ENCODE results near the gene FRMPD4. TPM values are rescaled to one million over a fixed set of nuclear protein-coding genes. Genes with fewer than 3 reads are reported as not detected.

The FRMPD4 gene
- total RNA-seq, 1 experiment from 2014 or later = not detected

DNA sequence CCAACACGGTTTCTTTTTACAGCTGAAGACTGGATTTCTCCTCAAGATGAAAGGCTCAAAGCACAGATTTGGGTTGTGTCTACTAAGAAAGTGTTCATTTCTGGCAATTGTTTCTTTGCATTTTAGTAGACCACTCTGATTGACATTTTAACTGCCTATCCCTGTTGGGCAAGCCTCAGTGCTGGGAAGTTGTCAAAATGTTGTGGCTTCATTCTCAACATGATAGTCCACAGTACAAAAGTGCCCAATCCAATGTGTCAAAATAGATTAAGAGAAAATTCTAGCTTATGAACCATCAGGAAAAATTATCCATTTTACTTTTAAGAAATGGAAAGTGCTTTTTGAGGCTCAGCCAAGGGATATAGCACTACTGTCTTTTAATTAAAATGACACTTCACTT, 329.0 kb downstream of the FRMPD4 start:
- H3K27me3 ChIP-seq (ENCODE audit: low read length) = no peaks in the 10 kb centered on the region

DNA sequence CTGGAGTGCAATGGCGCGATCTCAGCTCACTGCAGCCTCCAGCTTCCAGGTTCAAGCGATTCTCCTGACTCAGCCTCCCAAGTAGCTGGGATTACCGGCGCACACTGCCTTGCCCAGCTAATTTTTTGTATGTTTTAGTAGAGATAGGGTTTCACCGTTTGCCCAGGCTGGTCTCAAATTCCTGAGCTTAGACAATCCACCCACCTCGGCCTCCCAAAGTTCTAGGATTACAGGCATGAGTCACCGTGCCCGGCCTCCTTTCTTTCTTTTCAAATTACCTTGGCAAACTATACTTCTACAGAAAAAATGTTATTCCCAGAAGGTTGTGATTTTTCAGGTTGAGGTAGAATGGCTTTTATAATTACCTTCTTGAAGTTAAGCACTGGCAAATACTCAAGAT, 331.0 kb downstream of the FRMPD4 start:
- Histone ChIP-seq H3K9ac (ENCODE audit: low read length) (no peak overlapping the region), H3K27me3 (ENCODE audit: low read length) (no peaks in the 10 kb centered on the region), H3K79me2 (ENCODE audit: low read length) (no peaks in the 10 kb centered on the region), H3K9me2 (replicated peaks; ENCODE audit: insufficient read depth, low read length) (no peaks in the 10 kb centered on the region), H4K20me1 (ENCODE audit: insufficient read depth, low read depth, low read length) (no peaks in the 10 kb centered on the region), H2AFZ (ENCODE audit: low read length) (no peak overlapping the region), H3K9me3 (ENCODE audit: low read length) (no peaks in the 10 kb centered on the region), H3K36me3 (ENCODE audit: insufficient read depth, low read length) (no peaks in the 10 kb centered on the region), H3K4me1 (ENCODE audit: low read length) (no peaks in the 10 kb centered on the region), H3K4me3 (ENCODE audit: low read length) (no peak overlapping the region), H3K27ac (ENCODE audit: low read length) (no peak overlapping the region), H3K4me2 (ENCODE audit: low read depth, low read length, poor library complexity, severe bottlenecking) (no peak overlapping the region)
- no peak for DNase-seq

More for the DNA sequence above, 329.0 kb downstream of the FRMPD4 start:
- Histone ChIP-seq H3K4me3 (ENCODE audit: low read length) (no peak overlapping the region), H4K20me1 (ENCODE audit: insufficient read depth, low read depth, low read length) (no peaks in the 10 kb centered on the region), H3K4me2 (ENCODE audit: low read depth, low read length, poor library complexity, severe bottlenecking) (no peak overlapping the region), H3K27ac (ENCODE audit: low read length) (no peak overlapping the region), H3K79me2 (ENCODE audit: low read length) (no peaks in the 10 kb centered on the region), H3K9me2 (replicated peaks; ENCODE audit: insufficient read depth, low read length) (no peaks in the 10 kb centered on the region), H3K36me3 (ENCODE audit: insufficient read depth, low read length) (no peaks in the 10 kb centered on the region), H3K9ac (ENCODE audit: low read length) (no peak overlapping the region), H3K4me1 (ENCODE audit: low read length) (no peaks in the 10 kb centered on the region), H3K9me3 (ENCODE audit: low read length) (no peaks in the 10 kb centered on the region), H2AFZ (ENCODE audit: low read length) (no peak overlapping the region)
- no peak for DNase-seq

DNA sequence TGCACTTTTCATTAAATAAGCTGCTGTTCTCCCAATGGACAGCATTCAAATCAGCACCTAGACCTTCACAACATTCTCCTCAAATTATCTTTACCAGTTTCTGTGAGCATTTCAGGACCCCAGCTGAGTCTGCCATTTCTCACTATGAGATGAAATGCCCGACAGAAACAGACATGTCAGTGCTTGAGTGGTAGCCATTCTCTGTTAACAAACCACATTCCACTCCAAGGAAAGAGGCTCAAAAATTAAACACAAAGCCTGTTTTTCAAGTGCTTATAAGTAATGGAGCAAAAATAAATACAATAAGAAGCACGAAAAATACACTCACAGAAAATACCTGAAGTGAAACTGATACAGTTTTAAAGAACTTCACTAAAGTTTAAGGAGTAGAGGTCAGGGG, 332.8 kb downstream of the FRMPD4 start:
- no peaks in the 10 kb centered on the region for H3K4me1 ChIP-seq (ENCODE audit: low read length)
- H3K27me3 ChIP-seq (ENCODE audit: low read length) = no peaks in the 10 kb centered on the region
- no peak overlapping the region for H2AFZ ChIP-seq (ENCODE audit: low read length)
- H3K4me2 ChIP-seq (ENCODE audit: low read depth, low read length, poor library complexity, severe bottlenecking) = no peak overlapping the region
- H3K9me2 ChIP-seq (replicated peaks; ENCODE audit: insufficient read depth, low read length) = no peaks in the 10 kb centered on the region
- H4K20me1 ChIP-seq (ENCODE audit: insufficient read depth, low read depth, low read length) = no peaks in the 10 kb centered on the region
- no peak overlapping the region for H3K9ac ChIP-seq (ENCODE audit: low read length)
- H3K27ac ChIP-seq (ENCODE audit: low read length) = no peak overlapping the region
- H3K36me3 ChIP-seq (ENCODE audit: insufficient read depth, low read length) = no peaks in the 10 kb centered on the region
- no peak overlapping the region for H3K4me3 ChIP-seq (ENCODE audit: low read length)
- H3K79me2 ChIP-seq (ENCODE audit: low read length) = no peaks in the 10 kb centered on the region
- no peak for DNase-seq
- H3K9me3 ChIP-seq (ENCODE audit: low read length) = no peaks in the 10 kb centered on the region

DNA sequence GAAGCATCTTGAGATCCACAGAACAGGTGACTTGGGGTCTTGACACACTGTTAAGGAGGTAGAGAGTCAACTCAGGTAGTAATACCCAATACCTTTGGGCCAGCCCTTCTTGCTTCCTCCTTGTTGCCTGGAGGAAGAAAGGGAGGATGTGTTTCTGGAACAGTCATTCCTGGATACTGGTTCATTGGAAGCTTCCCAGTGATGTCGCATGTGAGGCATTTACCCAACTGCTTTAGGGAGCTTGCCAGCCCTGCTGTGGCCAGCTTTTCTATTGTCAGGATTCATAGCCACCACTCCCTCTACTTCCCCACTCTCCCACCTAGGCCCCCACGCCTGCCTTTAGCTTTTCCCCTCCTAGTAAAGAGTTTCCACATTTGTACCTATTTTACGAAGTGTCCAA, 342.7 kb downstream of the FRMPD4 start:
- H3K36me3 ChIP-seq (ENCODE audit: insufficient read depth, low read length) = no peaks in the 10 kb centered on the region
- no peak overlapping the region for H3K27ac ChIP-seq (ENCODE audit: low read length)

DNA sequence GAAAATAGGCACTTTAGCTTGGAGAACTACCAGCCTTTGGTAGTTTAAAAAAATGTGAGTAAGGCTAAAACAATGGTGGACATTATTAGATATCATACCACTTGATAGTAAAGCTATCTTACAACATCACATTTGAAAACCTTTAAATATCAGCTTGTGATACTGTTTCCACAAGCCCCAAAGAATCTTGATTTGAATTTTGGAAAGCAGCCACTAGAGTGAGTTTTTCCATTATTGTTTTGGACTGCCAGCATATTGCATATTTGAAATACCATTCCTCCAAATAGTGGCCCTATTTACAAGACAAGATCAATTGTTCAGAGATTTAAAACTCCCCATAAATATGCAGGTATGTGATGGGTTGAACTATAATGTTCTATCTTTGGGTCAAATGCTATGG, 349.9 kb downstream of the FRMPD4 start:
- no peak for DNase-seq
- H3K27ac ChIP-seq (ENCODE audit: low read length) = no peak overlapping the region
- no peak overlapping the region for H3K4me2 ChIP-seq (ENCODE audit: low read depth, low read length, poor library complexity, severe bottlenecking)
- no peak overlapping the region for H2AFZ ChIP-seq (ENCODE audit: low read length)
- H3K79me2 ChIP-seq (ENCODE audit: low read length) = no peaks in the 10 kb centered on the region
- H3K9me2 ChIP-seq (replicated peaks; ENCODE audit: insufficient read depth, low read length) = no peaks in the 10 kb centered on the region
- no peaks in the 10 kb centered on the region for H3K27me3 ChIP-seq (ENCODE audit: low read length)
- H3K36me3 ChIP-seq (ENCODE audit: insufficient read depth, low read length) = no peaks in the 10 kb centered on the region
- H3K4me1 ChIP-seq (ENCODE audit: low read length) = no peaks in the 10 kb centered on the region
- H3K9ac ChIP-seq (ENCODE audit: low read length) = no peak overlapping the region
- H4K20me1 ChIP-seq (ENCODE audit: insufficient read depth, low read depth, low read length) = no peaks in the 10 kb centered on the region
- no peak overlapping the region for H3K4me3 ChIP-seq (ENCODE audit: low read length)
- no peaks in the 10 kb centered on the region for H3K9me3 ChIP-seq (ENCODE audit: low read length)

More for the DNA sequence above, 342.7 kb downstream of the FRMPD4 start:
- DNase-seq = no peak
- Histone ChIP-seq H3K9me3 (ENCODE audit: low read length) (no peaks in the 10 kb centered on the region), H2AFZ (ENCODE audit: low read length) (no peak overlapping the region), H3K4me2 (ENCODE audit: low read depth, low read length, poor library complexity, severe bottlenecking) (no peak overlapping the region), H3K79me2 (ENCODE audit: low read length) (no peaks in the 10 kb centered on the region), H3K9me2 (replicated peaks; ENCODE audit: insufficient read depth, low read length) (no peaks in the 10 kb centered on the region), H4K20me1 (ENCODE audit: insufficient read depth, low read depth, low read length) (no peaks in the 10 kb centered on the region), H3K27me3 (ENCODE audit: low read length) (no peaks in the 10 kb centered on the region), H3K4me1 (ENCODE audit: low read length) (no peaks in the 10 kb centered on the region), H3K9ac (ENCODE audit: low read length) (no peak overlapping the region), H3K4me3 (ENCODE audit: low read length) (no peak overlapping the region)

DNA sequence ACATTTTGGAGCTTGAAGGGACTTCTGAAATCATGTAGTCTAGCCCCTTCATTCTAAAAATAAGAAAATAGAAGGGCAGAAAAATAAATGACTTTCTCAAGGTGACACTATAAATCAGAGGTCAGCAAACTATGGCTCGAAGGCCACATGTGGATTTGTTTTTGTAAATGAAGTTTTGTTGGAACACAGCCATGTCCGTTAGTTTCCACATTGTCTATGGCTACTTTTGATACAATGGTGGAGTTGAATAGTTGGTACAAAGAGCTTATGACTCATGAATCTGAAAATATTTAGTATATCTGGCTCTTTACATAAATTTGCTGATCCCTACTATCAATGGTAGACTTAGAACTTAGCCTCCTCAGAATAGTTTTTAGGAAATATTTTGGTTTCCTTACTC, 350.5 kb downstream of the FRMPD4 start:
- H3K79me2 ChIP-seq (ENCODE audit: low read length) = no peaks in the 10 kb centered on the region
- no peak overlapping the region for H3K4me2 ChIP-seq (ENCODE audit: low read depth, low read length, poor library complexity, severe bottlenecking)
- DNase-seq = no peak
- H3K4me1 ChIP-seq (ENCODE audit: low read length) = no peaks in the 10 kb centered on the region
- no peak overlapping the region for H3K9ac ChIP-seq (ENCODE audit: low read length)
- no peaks in the 10 kb centered on the region for H3K9me2 ChIP-seq (replicated peaks; ENCODE audit: insufficient read depth, low read length)
- H4K20me1 ChIP-seq (ENCODE audit: insufficient read depth, low read depth, low read length) = no peaks in the 10 kb centered on the region
- no peak overlapping the region for H3K27ac ChIP-seq (ENCODE audit: low read length)
- H2AFZ ChIP-seq (ENCODE audit: low read length) = no peak overlapping the region
- H3K27me3 ChIP-seq (ENCODE audit: low read length) = no peaks in the 10 kb centered on the region
- H3K36me3 ChIP-seq (ENCODE audit: insufficient read depth, low read length) = no peaks in the 10 kb centered on the region
- H3K4me3 ChIP-seq (ENCODE audit: low read length) = no peak overlapping the region
- H3K9me3 ChIP-seq (ENCODE audit: low read length) = no peaks in the 10 kb centered on the region

DNA sequence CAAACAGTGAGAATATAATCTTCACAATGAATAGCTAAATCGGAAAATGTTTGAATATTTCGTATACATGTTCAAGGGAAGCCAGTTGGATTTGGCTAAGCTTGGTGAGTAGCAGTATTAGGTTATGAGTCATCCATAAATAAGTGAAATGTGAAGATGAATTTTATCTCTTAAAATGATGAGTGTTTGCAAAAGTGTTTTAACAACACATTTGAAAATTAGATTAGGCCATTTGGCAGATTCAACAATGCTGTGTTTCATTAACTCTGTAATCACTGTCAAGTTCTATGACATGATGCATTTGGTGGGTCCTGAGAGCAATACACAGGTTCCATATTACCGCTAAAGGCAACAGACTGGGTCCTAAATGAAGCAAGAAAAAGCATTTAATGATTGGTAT, 351.1 kb downstream of the FRMPD4 start:
- no peaks in the 10 kb centered on the region for H3K36me3 ChIP-seq (ENCODE audit: insufficient read depth, low read length)
- no peak overlapping the region for H3K27ac ChIP-seq (ENCODE audit: low read length)
- H3K27me3 ChIP-seq (ENCODE audit: low read length) = no peaks in the 10 kb centered on the region
- no peaks in the 10 kb centered on the region for H3K4me1 ChIP-seq (ENCODE audit: low read length)
- H3K9me2 ChIP-seq (replicated peaks; ENCODE audit: insufficient read depth, low read length) = no peaks in the 10 kb centered on the region
- H2AFZ ChIP-seq (ENCODE audit: low read length) = no peak overlapping the region
- H3K4me3 ChIP-seq (ENCODE audit: low read length) = no peak overlapping the region
- no peaks in the 10 kb centered on the region for H4K20me1 ChIP-seq (ENCODE audit: insufficient read depth, low read depth, low read length)
- no peak for DNase-seq
- H3K9ac ChIP-seq (ENCODE audit: low read length) = no peak overlapping the region
- no peaks in the 10 kb centered on the region for H3K9me3 ChIP-seq (ENCODE audit: low read length)
- no peak overlapping the region for H3K4me2 ChIP-seq (ENCODE audit: low read depth, low read length, poor library complexity, severe bottlenecking)
- no peaks in the 10 kb centered on the region for H3K79me2 ChIP-seq (ENCODE audit: low read length)

DNA sequence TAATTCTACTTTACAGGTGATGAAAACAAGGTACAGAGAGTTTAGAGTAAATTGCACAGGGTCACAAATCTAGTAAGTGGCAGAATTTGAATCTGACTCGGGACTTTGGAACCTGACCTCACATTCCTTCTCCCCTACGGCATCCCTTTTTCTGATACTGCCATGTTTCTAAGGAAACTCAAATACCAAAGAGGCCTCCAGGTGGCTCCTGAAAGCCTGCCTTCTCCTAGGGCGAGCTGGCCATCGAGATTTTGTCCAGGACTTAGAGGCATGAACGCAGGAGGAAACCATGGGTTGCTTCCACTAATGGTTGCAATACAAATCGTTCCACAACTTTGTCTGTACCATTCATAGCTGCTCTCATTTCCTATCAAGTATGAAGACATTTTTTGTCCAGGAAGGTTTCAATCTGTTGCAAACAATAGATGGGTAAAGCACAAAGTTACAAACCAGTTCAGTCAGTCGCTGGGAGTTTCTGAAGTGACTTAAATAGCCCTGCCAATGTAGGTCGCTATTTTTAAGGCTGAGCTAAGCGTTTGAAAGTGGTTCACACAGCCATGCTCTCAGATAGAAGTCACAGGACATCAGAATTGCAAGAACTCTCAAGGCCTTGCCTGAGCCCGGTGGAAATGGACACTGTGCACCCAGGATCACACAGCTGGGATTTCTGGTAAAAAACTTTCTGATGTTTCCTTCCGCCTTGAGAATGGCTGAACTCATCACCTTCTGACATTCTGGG, 356.3 kb downstream of the FRMPD4 start:
- H2AFZ ChIP-seq (ENCODE audit: low read length) = no peak overlapping the region
- H3K9ac ChIP-seq (ENCODE audit: low read length) = no peak overlapping the region
- H3K9me2 ChIP-seq (replicated peaks; ENCODE audit: insufficient read depth, low read length) = no peaks in the 10 kb centered on the region
- H4K20me1 ChIP-seq (ENCODE audit: insufficient read depth, low read depth, low read length) = no peaks in the 10 kb centered on the region
- no peak overlapping the region for H3K27ac ChIP-seq (ENCODE audit: low read length)
- no peak overlapping the region for H3K4me2 ChIP-seq (ENCODE audit: low read depth, low read length, poor library complexity, severe bottlenecking)
- H3K79me2 ChIP-seq (ENCODE audit: low read length) = no peaks in the 10 kb centered on the region
- no peaks in the 10 kb centered on the region for H3K27me3 ChIP-seq (ENCODE audit: low read length)
- H3K36me3 ChIP-seq (ENCODE audit: insufficient read depth, low read length) = no peaks in the 10 kb centered on the region
- no peaks in the 10 kb centered on the region for H3K9me3 ChIP-seq (ENCODE audit: low read length)
- no peak for DNase-seq
- H3K4me1 ChIP-seq (ENCODE audit: low read length) = no peaks in the 10 kb centered on the region
- H3K4me3 ChIP-seq (ENCODE audit: low read length) = no peak overlapping the region

Measured in Karpas-422 (cell line).